ENCODE data around the gene ZBTB17.

- TF ChIP-seq CTCF (IDR thresholded peaks at IDR 0.05) (no peak), SREBF2 (IDR thresholded peaks at IDR 0.05) (no peak), POLR2A (IDR thresholded peaks at IDR 0.05; ENCODE audit: low read length) (no peak), MAX (IDR thresholded peaks at IDR 0.05) (no peak), CEBPB (IDR thresholded peaks at IDR 0.05) (no peak), RNF2 (IDR thresholded peaks at IDR 0.05; ENCODE audit: borderline replicate concordance, low read depth) (no peak), BHLHE40 (IDR thresholded peaks at IDR 0.05; ENCODE audit: low read depth, low read length) (no peak), RARB (CRISPR knock-in tag; IDR thresholded peaks at IDR 0.05) (no peak), USF2 (IDR thresholded peaks at IDR 0.05) (no peak), FOSL2 (IDR thresholded peaks at IDR 0.05) (no peak), FOSL2 (CRISPR knock-in tag; IDR thresholded peaks at IDR 0.05) (peak; percentile 69), HDAC2 (IDR thresholded peaks at IDR 0.05) (no peak), JUN (IDR thresholded peaks at IDR 0.05) (no peak)
Measured at GRCh38 chr1:15902882-15903281, 73.0 kb downstream of the ZBTB17 start.
